ENCODE results near the gene FBLN2. TPM values are rescaled to one million over a fixed set of nuclear protein-coding genes. Genes with fewer than 3 reads are reported as not detected.
A peak's percentile ranks its signal among the peaks of the same experiment; 100 is the strongest.

FBLN2 gene
- total and polyA plus RNA-seq, 2 of the 4 experiments (the other 2 are of a cell fraction), result 11.8 to 60.8 TPM

DNA sequence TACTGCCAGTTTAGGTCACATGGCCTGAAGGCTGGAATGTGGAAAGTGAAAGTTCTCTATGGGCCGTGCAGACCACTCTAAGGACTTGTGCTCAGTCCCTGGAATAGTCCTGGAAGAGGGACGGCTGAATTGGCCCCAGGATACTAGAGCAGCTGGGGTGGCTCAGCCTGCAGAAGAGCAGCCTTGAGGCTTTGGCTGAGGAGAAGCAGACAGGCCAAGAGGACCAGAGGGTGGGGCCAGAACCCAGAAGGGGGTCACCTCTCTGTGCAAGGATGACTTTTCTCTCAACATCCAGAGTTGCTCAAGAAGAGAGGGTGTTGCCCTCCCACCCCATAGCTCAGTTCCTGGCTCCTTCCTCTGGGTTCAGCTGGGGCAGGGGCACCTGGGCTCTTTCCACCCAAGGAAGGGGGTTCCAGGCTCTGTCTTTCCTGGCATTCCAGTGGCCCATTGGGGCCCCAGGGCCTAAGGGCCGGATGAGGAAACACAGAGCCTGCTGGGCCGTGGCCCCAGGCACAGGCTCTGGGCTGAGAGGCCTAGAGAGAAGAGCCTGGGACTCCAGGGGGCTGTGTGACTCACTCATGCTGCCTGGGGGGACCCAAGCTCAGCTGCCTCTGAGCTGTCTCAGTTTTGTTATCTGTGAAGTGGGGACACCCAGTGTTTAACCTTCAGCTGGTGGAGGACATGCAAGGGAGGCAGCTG is 8.5 kb upstream of the FBLN2 start:
- ChIA-PET CTCF (interaction anchor here (0.9 kb wide), 1 partner anchor 117 kb away, joined by 3 read pairs; no protein-coding TSS in a partner anchor), POLR2A (ENCODE audit: unreplicated experiment) (no interaction called here)
- Histone ChIP-seq H3K4me2 (ENCODE audit: low read depth, low read length) (no peak overlapping the region), H2BK15ac (ENCODE audit: low read depth, low read length) (peak overlapping the region; percentile 91; the same call in 1 of the 3 replicates), H3K4me3 (ENCODE audit: insufficient read depth, low read depth, low read length) (no peak overlapping the region), H4K91ac (ENCODE audit: insufficient read depth, low read depth, low read length) (peak overlapping the region; percentile 99), H2BK120ac (ENCODE audit: low read depth, low read length) (peak overlapping the region; percentile 98), H3K14ac (replicated peaks; ENCODE audit: low read depth, low read length) (no peak overlapping the region), H2BK5ac (ENCODE audit: low read depth, low read length, poor library complexity, severe bottlenecking) (peak overlapping the region; percentile 85), H3K9ac (ENCODE audit: low read depth, low read length) (no peak overlapping the region), H3K4me1 (ENCODE audit: control insufficient read depth, insufficient read depth, low read length) (peaks cover 37% of the 10 kb centered on the region), H3K9me1 (ENCODE audit: insufficient read depth, low read length) (peaks cover 31% of the 10 kb centered on the region), H2AK5ac (ENCODE audit: low read depth, low read length) (peak overlapping the region; percentile 64; the same call in 1 of the 2 replicates), H3K23ac (ENCODE audit: low read depth, low read length) (no peak overlapping the region), H3K27me3 (ENCODE audit: control insufficient read depth, insufficient read depth, low read length) (no peaks in the 10 kb centered on the region), H4K8ac (ENCODE audit: low read depth in 2 of 2, low read length in 2 of 2) (peak overlapping the region in 1 of 2 experiments; percentile 90; a peak in 3 of 4 replicates), H4K5ac (ENCODE audit: low read depth, low read length) (no peak overlapping the region), H3K56ac (ENCODE audit: extremely low read depth, insufficient read depth, low read length) (no peak overlapping the region), H3K9me3 (ENCODE audit: control insufficient read depth, insufficient read depth, low read length) (0 out of 2 replicates have a peak, but pooled peaks cover 3% of the 10 kb centered on the region), H3K4ac (ENCODE audit: low read depth, low read length) (peak overlapping the region; percentile 98), H2AK9ac (replicated peaks; ENCODE audit: low read depth, low read length, poor library complexity) (peak overlapping the region; percentile 56), H3K79me1 (ENCODE audit: low read depth in 1 of 2, low read length in 2 of 2) (no peaks in the 10 kb centered on the region), H3K18ac (ENCODE audit: low read depth, low read length) (no peak overlapping the region; the same call in 1 of the 2 replicates), H3K36me3 (ENCODE audit: control insufficient read depth, insufficient read depth, low read length) (no peaks in the 10 kb centered on the region), H2BK20ac (ENCODE audit: low read depth, low read length) (peak overlapping the region; percentile 99), H2AFZ (replicated peaks; ENCODE audit: low read length, poor library complexity) (peak overlapping the region; percentile 68), H3K27ac (ENCODE audit: insufficient read depth, low read length) (no peak overlapping the region; the same call in 1 of the 2 replicates), H4K20me1 (ENCODE audit: insufficient read depth, low read length) (no peaks in the 10 kb centered on the region)
- DNase-seq, result no peak
- BruUV-seq (replicated peaks), result no TSS peak
- 61% methylated on average over 3 of the region's 4 CpGs; no CpG with 5 or more reads in 1 of the 2 experiments for WGBS, 2 experiments (ENCODE audit: extremely low coverage in 2 of 2, insufficient read length in 1 of 2)
- TF ChIP-seq FOS (IDR thresholded peaks at IDR 0.05; ENCODE audit: low read depth, low read length) (no peak), MAFK (IDR thresholded peaks at IDR 0.05; ENCODE audit: low read depth, low read length) (no peak), CTCF (conservative IDR thresholded peaks at IDR 0.05; ENCODE audit: low read depth, low read length) (no peak), RCOR1 (IDR thresholded peaks at IDR 0.05; ENCODE audit: insufficient replicate concordance, low read length) (no peak), BHLHE40 (IDR thresholded peaks at IDR 0.05; ENCODE audit: low read depth, low read length) (no peak), MAZ (IDR thresholded peaks at IDR 0.05; ENCODE audit: borderline replicate concordance, low read depth, low read length) (no peak), CHD1 (IDR thresholded peaks at IDR 0.05; ENCODE audit: low read depth, low read length) (no peak), RAD21 (IDR thresholded peaks at IDR 0.05; ENCODE audit: low read length) (no peak), SMC3 (IDR thresholded peaks at IDR 0.05; ENCODE audit: low read depth, low read length) (no peak)
- intact Hi-C loops (cut with micrococcal nuclease) (no loop called here), in situ Hi-C loops (cut with MboI; ENCODE audit: low sequenced_read_pairs) (no loop called here), dilution Hi-C loops (cut with HindIII; ENCODE audit: low sequenced_read_pairs, unreplicated experiment) (no loop called here)
- ATAC-seq (ENCODE audit: low read depth), result 0 out of 2 replicates have a peak, but pooled peaks have one; percentile 2

All from IMR-90 (cell line).